AG04450 (cell line): ENCODE data around the gene GNB5. TPM values are rescaled to one million over a fixed set of nuclear protein-coding genes. Genes with fewer than 3 reads are reported as not detected.

Experiments
- CTCF ChIA-PET: fragments of 300-600, 350-600 bp; formaldehyde crosslinking; extraction: SDS; loops from one replicate; lab custom pipeline; 2022; ENCODE audit warnings: antibody characterized with exemption, inconsistent platforms; lab: Charles Lee
- POLR2A ChIA-PET: fragments of 350-600 bp; formaldehyde crosslinking; extraction: SDS; loops from one replicate; lab custom pipeline; 2021; ENCODE audit warnings: antibody characterized with exemption, inconsistent platforms; lab: Yijun Ruan, JAX
- DNase-seq: peaks from one replicate; pipeline ENCODE4 v3.0.0-alpha.2; 2011; ENCODE audit warnings: low read depth, low spot score
- H3K27ac ChIP-seq: one replicate; pipeline ENCODE4 v1.5.1; 2012; ENCODE audit warnings: low read depth, low read length, control low read depth
- H3K27me3 ChIP-seq: one replicate; pipeline ENCODE4 v1.6.0; 2012; ENCODE audit warnings: low read length; ENCODE audit not compliant: control insufficient read depth, insufficient read depth
- H3K4me3 ChIP-seq: 2 replicates; pipeline ENCODE4 v1.5.1; 2011; ENCODE audit warnings: mild to moderate bottlenecking, low read depth, low read length, control low read depth
- H3K9me3 ChIP-seq: 2 replicates; pipeline ENCODE4 v1.5.1; 2012; ENCODE audit warnings: low read length; ENCODE audit not compliant: control insufficient read depth, insufficient read depth
- CTCF ChIP-seq: IDR thresholded peaks from 2 replicates; pipeline ENCODE4 v1.5.1; 2011; ENCODE audit warnings: low read depth, low read length, control low read depth, inconsistent platforms
- polyA plus RNA-seq: library from polyadenylated mRNA; depleted of rRNA; stranded (reverse); fragments of >200 nt; gene quantifications from 2 replicates; pipeline ENCODE4 v1.2.3, GENCODE V29; 2011

Gene GNB5
- polyA plus RNA-seq, 1 experiment = 43.6 TPM

- no peak for DNase-seq
- POLR2A ChIA-PET = no interaction called here
- no peaks in the 10 kb centered on the region for H3K27me3 ChIP-seq
- H3K4me3 ChIP-seq = no peak overlapping the region
- CTCF ChIA-PET = no interaction called here
- no peaks in the 10 kb centered on the region for H3K9me3 ChIP-seq
- TF ChIP-seq CTCF = no peak
- no peak overlapping the region for H3K27ac ChIP-seq
These were observed 86.6 kb downstream of the GNB5 start for GRCh38 chr15:52104532-52105004.

GRCh38 chr15:52103217-52104207 is 87.7 kb downstream of the GNB5 start:
- POLR2A ChIA-PET = interaction anchor here (0.7 to 0.9 kb wide), 2 partner anchors 41 to 76 kb away, joined by 3 to 4 read pairs; no protein-coding TSS in a partner anchor
- DNase-seq = peak; percentile 80
- CTCF ChIA-PET = interaction anchor here (1.1 kb wide), 1 partner anchor 37 kb away, joined by 3 read pairs; no protein-coding TSS in a partner anchor
- H3K9me3 ChIP-seq = no peaks in the 10 kb centered on the region; the same call in 1 of the 2 replicates
- no peaks in the 10 kb centered on the region for H3K27me3 ChIP-seq
- no peak overlapping the region for H3K4me3 ChIP-seq
- TF ChIP-seq CTCF = no peak
- H3K27ac ChIP-seq = peak overlapping the region; percentile 82

- H3K27ac ChIP-seq = peak overlapping the region; percentile 55
- no peak overlapping the region for H3K4me3 ChIP-seq
- H3K9me3 ChIP-seq = no peaks in the 10 kb centered on the region; the same call in 1 of the 2 replicates
- H3K27me3 ChIP-seq = no peaks in the 10 kb centered on the region
- no peak for TF ChIP-seq CTCF
- ChIA-PET CTCF (no interaction called here), POLR2A (no interaction called here)
- DNase-seq = peak; percentile 73
These were observed 88.7 kb downstream of the GNB5 start for GRCh38 chr15:52102463-52102862.

GRCh38 chr15:52101542-52102323 is 89.5 kb downstream of the GNB5 start:
- TF ChIP-seq CTCF = no peak
- no peak overlapping the region for H3K4me3 ChIP-seq
- ChIA-PET CTCF (no interaction called here), POLR2A (no interaction called here)
- peak overlapping the region; percentile 3 for H3K27ac ChIP-seq
- H3K27me3 ChIP-seq = no peaks in the 10 kb centered on the region
- H3K9me3 ChIP-seq = no peaks in the 10 kb centered on the region; the same call in 1 of the 2 replicates
- DNase-seq = no peak
